Measurements from ENCODE around the gene CCNL2.

DNA sequence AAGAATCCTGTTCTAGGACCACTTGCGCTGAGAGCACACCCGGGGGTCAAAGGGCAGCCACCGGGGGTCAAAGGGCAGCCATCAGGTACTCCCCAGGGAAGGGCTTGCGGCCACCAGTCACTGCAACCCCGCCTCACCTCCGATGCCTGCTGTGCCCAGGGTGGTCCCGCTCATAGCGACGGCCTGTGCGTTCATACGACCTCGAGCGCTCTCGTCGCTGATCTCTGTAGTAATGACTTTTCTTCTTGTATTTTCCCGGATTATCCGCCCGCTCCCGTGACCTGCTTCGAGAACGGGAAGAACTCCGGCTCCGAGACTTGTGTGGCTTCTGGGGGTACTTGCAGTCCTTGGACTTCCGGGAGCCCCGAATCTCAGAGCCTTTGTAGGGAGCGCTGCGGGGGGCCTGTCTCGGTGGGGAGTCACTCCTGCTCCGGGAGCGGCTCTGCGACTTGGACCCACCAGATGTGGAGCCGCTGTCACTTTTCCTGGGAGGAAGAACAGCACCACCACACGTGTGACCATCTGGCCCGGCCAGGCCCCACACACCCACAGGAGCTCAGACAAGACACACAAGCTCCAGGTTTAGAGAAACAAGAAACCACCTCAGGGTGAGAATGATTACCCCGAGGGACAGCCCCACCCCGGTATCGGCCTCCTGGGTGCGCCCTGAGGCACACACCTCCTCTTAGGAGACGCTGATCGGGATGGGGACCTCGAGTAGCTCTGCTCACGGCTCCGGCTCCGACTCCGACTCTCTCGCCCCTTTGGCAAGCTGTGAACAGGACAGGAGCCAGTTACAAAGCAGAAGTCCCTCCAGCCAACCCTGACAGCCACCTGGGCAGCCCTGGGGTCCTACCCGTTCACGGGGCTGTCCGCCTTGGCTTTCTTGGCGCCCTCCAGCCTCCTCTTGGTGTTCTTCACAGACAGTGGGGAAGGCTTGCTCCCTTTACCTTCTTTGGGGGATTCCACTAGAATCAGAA, 11.7 kb downstream of the CCNL2 start:
- TF ChIP-seq, protein P1, sequence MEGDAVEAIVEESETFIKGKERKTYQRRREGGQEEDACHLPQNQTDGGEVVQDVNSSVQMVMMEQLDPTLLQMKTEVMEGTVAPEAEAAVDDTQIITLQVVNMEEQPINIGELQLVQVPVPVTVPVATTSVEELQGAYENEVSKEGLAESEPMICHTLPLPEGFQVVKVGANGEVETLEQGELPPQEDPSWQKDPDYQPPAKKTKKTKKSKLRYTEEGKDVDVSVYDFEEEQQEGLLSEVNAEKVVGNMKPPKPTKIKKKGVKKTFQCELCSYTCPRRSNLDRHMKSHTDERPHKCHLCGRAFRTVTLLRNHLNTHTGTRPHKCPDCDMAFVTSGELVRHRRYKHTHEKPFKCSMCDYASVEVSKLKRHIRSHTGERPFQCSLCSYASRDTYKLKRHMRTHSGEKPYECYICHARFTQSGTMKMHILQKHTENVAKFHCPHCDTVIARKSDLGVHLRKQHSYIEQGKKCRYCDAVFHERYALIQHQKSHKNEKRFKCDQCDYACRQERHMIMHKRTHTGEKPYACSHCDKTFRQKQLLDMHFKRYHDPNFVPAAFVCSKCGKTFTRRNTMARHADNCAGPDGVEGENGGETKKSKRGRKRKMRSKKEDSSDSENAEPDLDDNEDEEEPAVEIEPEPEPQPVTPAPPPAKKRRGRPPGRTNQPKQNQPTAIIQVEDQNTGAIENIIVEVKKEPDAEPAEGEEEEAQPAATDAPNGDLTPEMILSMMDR (IDR thresholded peaks at IDR 0.05) = no peak
- no peak for TF ChIP-seq POLR2A (IDR thresholded peaks at IDR 0.05)
